Left ventricle myocardium superior (tissue), 1 donor: Measurements from ENCODE around the gene CD274. TPM values are rescaled to one million over a fixed set of nuclear protein-coding genes. Genes with fewer than 3 reads are reported as not detected.
"Not testable (repeated sequence)": the region's sequence is repeated elsewhere in the genome, so short reads cannot be mapped to it uniquely, and the experiment has no call there.

Experiments
- ATAC-seq: fragments of 200-7000 bp; cut with Tn5 transposase; one replicate; pipeline ENCODE4 v1.9.1; 2020; ENCODE audit warnings: mild to moderate bottlenecking, moderate library complexity
- DNase-seq: peaks from one replicate; pipeline ENCODE4 v3.0.0-alpha.2; 2020
- intact Hi-C: fragments of 100-400 bp; cut with micrococcal nuclease; formaldehyde crosslinking; loops from one replicate; pipeline ENCODE4 v1.11.0; 2022
- total RNA-seq: library from RNA; stranded (reverse); fragmentation: NEBNext Ultra II Directional; extraction: Animal tissue kit (Norgen Biotek cat#: 25700); gene quantifications from one replicate; pipeline ENCODE4 v1.2.1, GENCODE V29; 2021
- donor health status: DM: no; HTN: yes; CAD: no; lungs with severe emphysema.

Gene CD274
- total RNA-seq, 1 donor from 2014 or later: 10.9 TPM

GRCh38 chr9:5488221-5489008 lies 38.1 kb downstream of the CD274 start:
- ATAC-seq (no peak), DNase-seq (no peak)
- intact Hi-C loops: no loop called here

- DNase-seq (no peak), ATAC-seq (no peak)
- intact Hi-C loops: loop anchor here (5.0 kb wide), 1 partner anchor 193 kb away; no protein-coding TSS in a partner anchor
Measured at GRCh38 chr9:5489630-5490490, 39.5 kb downstream of the CD274 start.

GRCh38 chr9:5492965-5493678 lies 42.8 kb downstream of the CD274 start:
- no peak for DNase-seq
- no peak for ATAC-seq
- intact Hi-C loops: loop anchor here (5.0 kb wide), 1 partner anchor 196 kb away; no protein-coding TSS in a partner anchor

- DNase-seq: no peak
- peak; percentile 76 for ATAC-seq
- intact Hi-C loops: loop anchor here (5.0 kb wide), 1 partner anchor 197 kb away; no protein-coding TSS in a partner anchor
Measured at GRCh38 chr9:5493679-5494511, 43.6 kb downstream of the CD274 start.

GRCh38 chr9:5494765-5495164 lies 44.4 kb downstream of the CD274 start:
- ATAC-seq, DNase-seq: not testable (repeated sequence)
- intact Hi-C loops: loop anchor here (5.0 kb wide), 1 partner anchor 197 kb away; no protein-coding TSS in a partner anchor

GRCh38 chr9:5499157-5499556 lies 48.8 kb downstream of the CD274 start:
- ATAC-seq (no peak), DNase-seq (no peak)
- intact Hi-C loops: no loop called here

GRCh38 chr9:5499889-5500398 lies 49.6 kb downstream of the CD274 start:
- ATAC-seq (peak; percentile 60), DNase-seq (no peak)
- intact Hi-C loops: no loop called here

GRCh38 chr9:5500441-5501235 lies 50.3 kb downstream of the CD274 start:
- intact Hi-C loops: no loop called here
- DNase-seq: peak; percentile 80
- peak; percentile 91 for ATAC-seq

- DNase-seq (peak; percentile 51), ATAC-seq (peak; percentile 2)
- intact Hi-C loops: no loop called here
Measured at GRCh38 chr9:5502553-5502952, 52.2 kb downstream of the CD274 start.

GRCh38 chr9:5509573-5509972 lies 59.2 kb downstream of the CD274 start:
- ATAC-seq (peak; percentile 44), DNase-seq (no peak)
- intact Hi-C loops: no loop called here

GRCh38 chr9:5510360-5510931 lies 60.1 kb downstream of the CD274 start, which contains the start of gene PDCD1LG2:
PDCD1LG2 (plus strand) TSS chr9:5510531; CDS start chr9:5522547, 12,016 bp downstream.
- intact Hi-C loops: no loop called here
- DNase-seq: peak; percentile 43
- ATAC-seq: peak; percentile 57

- intact Hi-C loops: no loop called here
- no peak for DNase-seq
- no peak for ATAC-seq
Measured at GRCh38 chr9:5510989-5511388, 60.6 kb downstream of the CD274 start.

GRCh38 chr9:5511476-5511875 lies 61.1 kb downstream of the CD274 start:
- DNase-seq (no peak), ATAC-seq (peak; percentile 46)
- intact Hi-C loops: no loop called here

- DNase-seq: no peak
- intact Hi-C loops: no loop called here
- no peak for ATAC-seq
Measured at GRCh38 chr9:5511935-5512580, 61.7 kb downstream of the CD274 start.

- DNase-seq: no peak
- intact Hi-C loops: no loop called here
- peak; percentile 80 for ATAC-seq
Measured at GRCh38 chr9:5512658-5513452, 62.5 kb downstream of the CD274 start.
